M059J (cell line): ENCODE results near the gene CUBN. TPM values are rescaled to one million over a fixed set of nuclear protein-coding genes. Genes with fewer than 3 reads are reported as not detected.
"Not testable (repeated sequence)": the region's sequence is repeated elsewhere in the genome, so short reads cannot be mapped to it uniquely, and the experiment has no call there.

Source experiments
- DNase-seq: peaks from one replicate; pipeline ENCODE4 v3.0.0-alpha.2; 2012; ENCODE audit warnings: low read depth
- total RNA-seq: library from RNA; depleted of rRNA; stranded (reverse); fragments of >200 nt; shearing (Covaris generic); gene quantifications from 2 replicates; pipeline ENCODE4 v1.2.3, GENCODE V29; 2014

Gene CUBN
- total RNA-seq, 1 experiment from 2014 or later = 2.0 TPM

- DNase-seq = peak; percentile 72
Observed at GRCh38 chr10:16870331-16870730, 259.3 kb downstream of the CUBN start.

- DNase-seq = no peak
Observed at GRCh38 chr10:16867990-16868389, 261.6 kb downstream of the CUBN start.

GRCh38 chr10:16867556-16867955 is 262.1 kb downstream of the CUBN start:
- peak; percentile 80 for DNase-seq

GRCh38 chr10:16866541-16867275 is 262.9 kb downstream of the CUBN start:
- DNase-seq = no peak

GRCh38 chr10:16865766-16866165 is 263.8 kb downstream of the CUBN start:
- no peak for DNase-seq

GRCh38 chr10:16863766-16864165 is 265.8 kb downstream of the CUBN start:
- DNase-seq = no peak

- no peak for DNase-seq
Observed at GRCh38 chr10:16857419-16857818, 272.2 kb downstream of the CUBN start.

- peak; percentile 21 for DNase-seq
Observed at GRCh38 chr10:16856567-16856966, 273.0 kb downstream of the CUBN start.

GRCh38 chr10:16856092-16856491 is 273.5 kb downstream of the CUBN start:
- DNase-seq = no peak

- peak; percentile 61 for DNase-seq
Observed at GRCh38 chr10:16854623-16855022, 275.0 kb downstream of the CUBN start.

GRCh38 chr10:16853809-16854208 is 275.8 kb downstream of the CUBN start:
- no peak for DNase-seq

GRCh38 chr10:16853201-16853600 is 276.4 kb downstream of the CUBN start:
- peak; percentile 42 for DNase-seq

GRCh38 chr10:16852624-16853023 is 277.0 kb downstream of the CUBN start:
- no peak for DNase-seq

GRCh38 chr10:16848562-16849154 is 281.0 kb downstream of the CUBN start:
- peak; percentile 65 for DNase-seq

- peak; percentile 40 for DNase-seq
Observed at GRCh38 chr10:16847644-16848043, 282.0 kb downstream of the CUBN start.

GRCh38 chr10:16845248-16845647 is 284.4 kb downstream of the CUBN start:
- DNase-seq = no peak

GRCh38 chr10:16843252-16843870 is 286.2 kb downstream of the CUBN start:
- peak; percentile 61 for DNase-seq

- DNase-seq = no peak
Observed at GRCh38 chr10:16835228-16835627, 294.4 kb downstream of the CUBN start.

- peak; percentile 90 for DNase-seq
Observed at GRCh38 chr10:16832351-16833080, 297.1 kb downstream of the CUBN start.

- peak; percentile 78 for DNase-seq
Observed at GRCh38 chr10:16828701-16829175, 300.9 kb downstream of the CUBN start.

- DNase-seq = peak; percentile 79
Observed at GRCh38 chr10:16828114-16828568, 301.5 kb downstream of the CUBN start.

GRCh38 chr10:16827474-16827873 is 302.1 kb downstream of the CUBN start:
- DNase-seq = not testable (repeated sequence)
